Esophagus muscularis mucosa (tissue), 3 donors: Measurements from ENCODE around the gene ZNF280A.

ENCODE experiments used
- CTCF ChIP-seq, 3 experiments: fragments of 200-600 bp in 2 of 3; fragments of 450-650 bp in 1 of 3; sonication (generic) in 2 of 3; IDR thresholded peaks; one replicate each; pipeline ENCODE4 v1.5.1; 2017 to 2019; ENCODE audit warnings: antibody characterized with exemption in 3 of 3, mild to moderate bottlenecking in 2 of 3, moderate library complexity in 1 of 3
- POLR2A ChIP-seq: fragments of 450-650 bp; IDR thresholded peaks from one replicate; pipeline ENCODE4 v1.6.1; 2017; ENCODE audit warnings: antibody characterized with exemption, moderate library complexity, mild to moderate bottlenecking, low read depth
- POLR2AphosphoS5 ChIP-seq, 2 donors: sonication (generic); formaldehyde crosslinking; IDR thresholded peaks; one replicate each; pipeline ENCODE4 v1.6.1; 2017; ENCODE audit warnings: antibody characterized with exemption in 2 of 2

GRCh38 chr22:22533417-22533816, 13.3 kb upstream of the ZNF280A start:
- TF ChIP-seq POLR2A (no peak), POLR2AphosphoS5 (IDR thresholded peaks at IDR 0.05) (no peak), CTCF (IDR thresholded peaks at IDR 0.05) (no peak)
